PC-9 (cell line): ENCODE measurements around the gene UNC50. TPM values are rescaled to one million over a fixed set of nuclear protein-coding genes. Genes with fewer than 3 reads are reported as not detected.

Experiments
- BruUV-seq: library from RNA; stranded (reverse); fragments of 400-500 nt; replicated peaks from 2 replicates; lab custom pipeline; 2021; lab: Mats Ljungman, UMichigan
- CTCF ChIA-PET: fragments of 300-600 bp; sonication (Branson Sonifier 250); formaldehyde crosslinking; loops from one replicate; lab custom pipeline; 2022; ENCODE audit warnings: antibody characterized with exemption; lab: Charles Lee
- POLR2A ChIA-PET: fragments of 300-600 bp; sonication (Branson Sonifier 250); formaldehyde crosslinking; loops from one replicate; lab custom pipeline; 2022; ENCODE audit warnings: antibody characterized with exemption; ENCODE audit not compliant: unreplicated experiment; lab: Charles Lee
- DNase-seq, 2 experiments: peaks; one replicate each; pipeline versions ENCODE4 v3.0.0 to v3.0.0-alpha.2; 2015 to 2022; ENCODE audit warnings: mixed read lengths in 1 of 2
- H2AFZ ChIP-seq: fragments of 200-600 bp; sonication (generic); 2 replicates; pipeline ENCODE4 v1.8.1; 2017; ENCODE audit warnings: antibody characterized with exemption
- H3F3A ChIP-seq: fragments of 200-600 bp; sonication (generic); 2 replicates; pipeline ENCODE4 v1.8.1; 2017; ENCODE audit warnings: antibody characterized with exemption, mild to moderate bottlenecking, low read depth; ENCODE audit not compliant: insufficient read depth
- H3K27ac ChIP-seq: fragments of 200-600 bp; sonication (generic); 2 replicates; pipeline ENCODE4 v1.6.1; 2016; ENCODE audit warnings: mixed run types
- H3K27me3 ChIP-seq: fragments of 200-600 bp; sonication (generic); 2 replicates; pipeline ENCODE4 v1.6.1; 2016; ENCODE audit warnings: low read depth, mixed run types; ENCODE audit not compliant: insufficient read depth
- H3K36me3 ChIP-seq: fragments of 200-600 bp; sonication (generic); 2 replicates; pipeline ENCODE4 v1.6.1; 2016; ENCODE audit warnings: low read depth, mixed run types
- H3K4me1 ChIP-seq: fragments of 200-600 bp; sonication (generic); replicated peaks from 2 replicates; pipeline ENCODE4 v1.6.1; 2016; ENCODE audit warnings: mixed run types; ENCODE audit not compliant: insufficient read depth
- H3K4me2 ChIP-seq: fragments of 200-600 bp; sonication (generic); 2 replicates; pipeline ENCODE4 v1.6.1; 2017; ENCODE audit warnings: mixed run types
- H3K4me3 ChIP-seq: fragments of 200-600 bp; sonication (generic); 2 replicates; pipeline ENCODE4 v1.6.1; 2016; ENCODE audit warnings: mixed run types
- H3K79me2 ChIP-seq: fragments of 200-600 bp; sonication (generic); 2 replicates; pipeline ENCODE4 v1.6.1; 2017; ENCODE audit warnings: low read depth, mixed run types
- H3K9me2 ChIP-seq: fragments of 200-600 bp; sonication (generic); 2 replicates; pipeline ENCODE4 v1.8.1; 2017; ENCODE audit warnings: mild to moderate bottlenecking; ENCODE audit not compliant: insufficient read depth
- H3K9me3 ChIP-seq: fragments of 200-600 bp; sonication (generic); 2 replicates; pipeline ENCODE4 v1.8.1; 2016; ENCODE audit warnings: low read depth; ENCODE audit not compliant: insufficient read depth
- H4K20me1 ChIP-seq: fragments of 200-600 bp; sonication (generic); 2 replicates; pipeline ENCODE4 v1.8.1; 2017; ENCODE audit not compliant: insufficient read depth
- CTCF ChIP-seq: fragments of 200-600 bp; sonication (generic); conservative IDR thresholded peaks from 2 replicates; pipeline ENCODE4 v1.6.1; 2017; ENCODE audit warnings: mixed run types, antibody characterized with exemption, mild to moderate bottlenecking, moderate library complexity
- EZH2 ChIP-seq: fragments of 200-600 bp; sonication (generic); IDR thresholded peaks from 2 replicates; pipeline ENCODE4 v1.8.0; 2017; ENCODE audit warnings: antibody characterized with exemption, low read depth
- intact Hi-C: fragments of 100-400 bp; cut with micrococcal nuclease; formaldehyde crosslinking; loops from one replicate; pipeline ENCODE4 v1.10.0; 2022; ENCODE audit not compliant: unreplicated experiment
- total RNA-seq: library from RNA; stranded (reverse); gene quantifications from 2 replicates; pipeline ENCODE4 v1.2.3, GENCODE V29; 2021

UNC50 gene
- total RNA-seq, 1 experiment from 2014 or later: 46.0 TPM

GRCh38 chr2:98585386-98585785, 23.0 kb upstream of the UNC50 start:
- Histone ChIP-seq H3K4me3 (no peak overlapping the region), H2AFZ (no peak overlapping the region), H3K9me2 (no peaks in the 10 kb centered on the region), H3K36me3 (no peaks in the 10 kb centered on the region), H3K27ac (no peak overlapping the region), H3K27me3 (no peaks in the 10 kb centered on the region), H3K79me2 (no peaks in the 10 kb centered on the region), H3K9me3 (no peaks in the 10 kb centered on the region), H3K4me2 (no peak overlapping the region), H3F3A (no peaks in the 10 kb centered on the region), H4K20me1 (no peaks in the 10 kb centered on the region), H3K4me1 (no peaks in the 10 kb centered on the region)
- TF ChIP-seq CTCF (no peak), EZH2 (no peak)
- intact Hi-C loops: no loop called here
- no peak for DNase-seq
- POLR2A ChIA-PET: no interaction called here
- CTCF ChIA-PET: no interaction called here
- no TSS peak for BruUV-seq

- Histone ChIP-seq H3K79me2 (no peaks in the 10 kb centered on the region), H3K4me3 (no peak overlapping the region), H3K4me1 (no peaks in the 10 kb centered on the region), H3K9me2 (no peaks in the 10 kb centered on the region), H3K4me2 (no peak overlapping the region), H3K9me3 (no peaks in the 10 kb centered on the region), H4K20me1 (no peaks in the 10 kb centered on the region), H3K27ac (no peak overlapping the region), H3K36me3 (no peaks in the 10 kb centered on the region), H2AFZ (no peak overlapping the region), H3F3A (no peaks in the 10 kb centered on the region), H3K27me3 (no peaks in the 10 kb centered on the region)
- no peak for DNase-seq
- ChIA-PET CTCF (no interaction called here), POLR2A (interaction anchor here (0.6 to 0.7 kb wide), 2 partner anchors 28 to 851 kb away, joined by 3 read pairs; no protein-coding TSS in a partner anchor)
- intact Hi-C loops: loop anchor here (1.0 kb wide), 1 partner anchor 26 kb away; no protein-coding TSS in a partner anchor
- no peak for TF ChIP-seq EZH2
- TF ChIP-seq CTCF: no peak
- BruUV-seq: no TSS peak
Observed at GRCh38 chr2:98586551-98587140, 21.7 kb upstream of the UNC50 start.

- ChIA-PET POLR2A (no interaction called here), CTCF (no interaction called here)
- DNase-seq: no peak
- H3K27me3 ChIP-seq: no peaks in the 10 kb centered on the region
- no peaks in the 10 kb centered on the region for H3F3A ChIP-seq
- no TSS peak for BruUV-seq
- no peak overlapping the region for H3K27ac ChIP-seq
- no peaks in the 10 kb centered on the region for H3K36me3 ChIP-seq
- no peak overlapping the region for H2AFZ ChIP-seq
- no peak overlapping the region for H3K4me2 ChIP-seq
- no peaks in the 10 kb centered on the region for H3K9me2 ChIP-seq
- TF ChIP-seq EZH2 (no peak), CTCF (no peak)
- H4K20me1 ChIP-seq: no peaks in the 10 kb centered on the region
- no peak overlapping the region for H3K4me3 ChIP-seq
- intact Hi-C loops: no loop called here
- H3K4me1 ChIP-seq: no peaks in the 10 kb centered on the region
- H3K79me2 ChIP-seq: no peaks in the 10 kb centered on the region
- H3K9me3 ChIP-seq: no peaks in the 10 kb centered on the region
Observed at GRCh38 chr2:98588880-98589431, 19.4 kb upstream of the UNC50 start.
